OCI-LY3 (cell line): ENCODE data around the gene SHISA2.

Experiments
- EZH2phosphoT487 ChIP-seq: fragments of 200-600 bp; shearing (Covaris generic); IDR thresholded peaks from 2 replicates; pipeline ENCODE4 v1.6.1; 2018; ENCODE audit warnings: antibody characterized with exemption, mixed run types, low read depth
- TF ChIP-seq, protein P1 (sequence below): fragments of 200-600, 300-600 bp; sonication (generic); IDR thresholded peaks from 2 replicates; pipeline ENCODE4 v1.5.1; 2014; ENCODE audit warnings: antibody characterized with exemption, low read length, low read depth

GRCh38 chr13:26026211-26026610 is 25.6 kb downstream of the SHISA2 start:
- TF ChIP-seq, protein P1, sequence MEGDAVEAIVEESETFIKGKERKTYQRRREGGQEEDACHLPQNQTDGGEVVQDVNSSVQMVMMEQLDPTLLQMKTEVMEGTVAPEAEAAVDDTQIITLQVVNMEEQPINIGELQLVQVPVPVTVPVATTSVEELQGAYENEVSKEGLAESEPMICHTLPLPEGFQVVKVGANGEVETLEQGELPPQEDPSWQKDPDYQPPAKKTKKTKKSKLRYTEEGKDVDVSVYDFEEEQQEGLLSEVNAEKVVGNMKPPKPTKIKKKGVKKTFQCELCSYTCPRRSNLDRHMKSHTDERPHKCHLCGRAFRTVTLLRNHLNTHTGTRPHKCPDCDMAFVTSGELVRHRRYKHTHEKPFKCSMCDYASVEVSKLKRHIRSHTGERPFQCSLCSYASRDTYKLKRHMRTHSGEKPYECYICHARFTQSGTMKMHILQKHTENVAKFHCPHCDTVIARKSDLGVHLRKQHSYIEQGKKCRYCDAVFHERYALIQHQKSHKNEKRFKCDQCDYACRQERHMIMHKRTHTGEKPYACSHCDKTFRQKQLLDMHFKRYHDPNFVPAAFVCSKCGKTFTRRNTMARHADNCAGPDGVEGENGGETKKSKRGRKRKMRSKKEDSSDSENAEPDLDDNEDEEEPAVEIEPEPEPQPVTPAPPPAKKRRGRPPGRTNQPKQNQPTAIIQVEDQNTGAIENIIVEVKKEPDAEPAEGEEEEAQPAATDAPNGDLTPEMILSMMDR = no peak
- TF ChIP-seq EZH2phosphoT487 = no peak
